HG02623 (cell line): Measurements from ENCODE around the gene NSG1.
"Not testable (repeated sequence)": the region's sequence is repeated elsewhere in the genome, so short reads cannot be mapped to it uniquely, and the experiment has no call there.

Source experiments
- ATAC-seq: cut with Tn5 transposase; IDR thresholded peaks from one replicate; pipeline ENCODE4 v1.9.1; 2021; ENCODE audit warnings: moderate library complexity; ENCODE audit not compliant: unreplicated experiment

The NSG1 gene

GRCh38 chr4:4386736-4387392, at the start of gene NSG1:
TSS of gene NSG1 (plus strand) at chr4:4387102. CDS start at chr4:4387630, 528 bp downstream.
- ATAC-seq = no peak

GRCh38 chr4:4338210-4339001, 48.5 kb upstream of the NSG1 start:
- no peak for ATAC-seq

DNA sequence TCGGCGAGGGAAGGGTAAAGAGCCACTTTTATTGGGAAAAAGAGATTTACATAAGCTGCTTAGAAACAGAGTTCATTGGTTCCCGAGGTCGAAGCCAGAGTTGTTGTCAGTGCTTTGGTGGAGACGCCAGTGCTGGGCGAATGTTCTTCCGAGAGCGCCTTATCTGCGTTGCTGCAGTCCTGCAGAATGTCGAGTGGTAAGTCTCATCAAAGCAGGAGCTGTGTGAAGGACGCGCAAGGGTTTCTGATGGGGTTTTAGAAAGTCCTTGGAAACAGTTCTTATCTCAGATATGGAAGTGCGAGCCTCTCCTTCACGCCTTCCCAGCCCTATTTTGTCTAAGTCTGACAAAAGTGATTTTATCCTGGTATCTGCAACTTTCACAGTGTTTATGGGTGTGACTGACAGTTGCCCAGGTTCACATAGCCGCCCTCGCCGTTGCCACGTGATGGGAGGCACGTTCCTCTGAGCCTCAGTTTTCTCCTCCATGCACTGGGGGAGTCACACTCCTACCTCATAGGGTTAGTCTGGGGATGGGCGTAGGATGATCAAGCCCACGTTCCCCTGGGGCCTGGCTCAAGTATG, 47.3 kb upstream of the NSG1 start:
- ATAC-seq = no peak

- ATAC-seq = no peak
Measured at GRCh38 chr4:4341861-4342650, 44.8 kb upstream of the NSG1 start.

DNA sequence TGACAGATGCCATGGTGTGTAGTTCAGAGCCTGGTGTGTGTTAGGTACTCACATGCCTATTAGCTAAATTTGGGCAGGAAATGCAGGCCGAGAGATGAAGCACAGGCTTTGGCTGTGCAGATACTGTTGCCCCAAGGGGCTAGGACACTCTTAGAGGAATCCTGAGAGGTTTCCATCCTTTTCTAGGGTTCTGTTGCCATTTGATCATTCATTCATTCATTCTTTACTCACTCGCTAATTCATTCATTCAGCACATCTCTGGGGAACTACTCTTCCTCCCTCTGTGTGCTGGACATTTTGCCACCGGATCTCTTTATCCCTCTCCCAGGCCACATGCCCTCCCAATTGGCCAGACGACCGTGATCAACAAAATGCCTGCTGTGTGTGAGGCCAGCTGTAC, 43.9 kb upstream of the NSG1 start:
- ATAC-seq = no peak

DNA sequence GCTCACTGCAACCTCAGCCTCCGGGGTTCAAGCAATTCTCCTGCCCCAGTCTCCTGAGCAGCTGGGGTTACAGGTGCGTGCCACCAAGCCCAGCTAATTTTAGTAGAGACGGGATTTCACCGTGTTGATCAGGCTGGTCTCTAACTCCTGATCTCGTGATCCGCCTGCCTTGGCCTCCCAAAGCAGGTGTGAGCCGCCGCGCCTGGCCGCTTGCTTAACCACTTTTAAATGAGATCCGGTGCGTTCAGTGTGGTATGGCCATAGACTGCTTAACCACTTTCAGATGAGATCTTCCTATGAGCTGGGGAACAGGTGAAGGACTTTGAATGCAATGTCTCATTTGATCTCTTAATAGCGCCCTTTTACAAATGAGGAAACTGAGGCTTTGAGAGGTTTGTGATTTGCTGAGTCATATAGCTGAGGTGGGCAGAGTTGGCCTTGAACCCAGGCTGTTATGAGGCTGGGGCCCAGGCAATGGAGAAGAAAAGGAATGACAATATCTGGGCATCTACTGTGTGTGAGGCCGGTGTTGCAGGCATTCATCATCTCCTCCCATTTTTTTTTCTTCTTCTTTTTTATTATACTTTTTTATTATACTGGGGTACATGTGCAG, 41.9 kb upstream of the NSG1 start:
- ATAC-seq = peak; percentile 90

GRCh38 chr4:4347585-4347984, 39.3 kb upstream of the NSG1 start:
- ATAC-seq = no peak

GRCh38 chr4:4348585-4348984, 38.3 kb upstream of the NSG1 start:
- ATAC-seq = not testable (repeated sequence)

GRCh38 chr4:4349867-4350266, 37.0 kb upstream of the NSG1 start:
- ATAC-seq = no peak

GRCh38 chr4:4350909-4351308, 36.0 kb upstream of the NSG1 start:
- ATAC-seq = no peak

GRCh38 chr4:4355302-4355701, 31.6 kb upstream of the NSG1 start:
- ATAC-seq = no peak

DNA sequence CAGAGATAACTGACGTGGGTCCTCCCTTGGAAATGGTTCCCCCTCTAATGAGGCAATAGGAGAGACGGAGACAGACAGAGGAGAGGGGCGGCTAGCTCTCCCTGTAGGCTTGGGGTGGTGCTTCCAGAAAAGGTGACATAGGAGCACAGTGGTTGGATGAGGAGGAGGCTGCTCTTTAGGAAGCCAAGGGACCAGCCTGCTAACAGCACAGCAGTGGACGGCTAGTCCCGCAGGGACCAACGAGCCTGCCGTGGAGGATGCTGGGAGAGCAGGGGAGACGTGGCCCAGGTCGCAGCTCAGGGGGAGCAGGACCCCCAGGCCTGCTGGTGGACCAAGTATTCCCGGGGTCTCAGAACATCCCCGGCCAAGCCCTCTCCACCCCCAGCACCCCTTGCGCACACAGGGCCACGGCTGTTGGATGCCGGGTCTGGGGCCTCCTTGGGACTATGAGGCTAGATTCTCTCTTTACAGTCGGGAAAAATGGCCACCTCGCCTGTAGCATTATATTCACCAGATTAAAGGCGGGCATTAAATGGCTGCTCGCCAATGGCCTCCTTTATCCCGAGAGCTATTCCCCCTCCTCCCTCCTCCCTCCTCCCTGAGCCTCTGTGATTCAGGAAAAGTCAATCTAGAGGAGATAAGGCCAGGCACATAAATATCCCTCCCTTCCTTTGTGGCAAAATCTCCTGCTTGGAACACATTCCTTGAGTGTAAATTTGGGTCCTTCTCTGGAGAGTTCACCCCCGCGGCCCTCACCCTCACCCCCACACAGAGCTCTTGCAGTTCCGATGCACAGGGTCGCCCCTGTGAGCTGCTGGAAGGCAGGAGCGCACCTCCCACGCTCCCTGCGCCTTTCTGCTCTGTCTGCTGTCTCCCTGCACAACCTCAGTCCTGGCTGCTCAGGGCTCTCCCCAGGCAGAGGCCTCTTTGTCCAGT, 30.5 kb upstream of the NSG1 start:
- ATAC-seq = no peak

- no peak for ATAC-seq
Measured at GRCh38 chr4:4358093-4358854, 28.6 kb upstream of the NSG1 start.

GRCh38 chr4:4361883-4362282, 25.0 kb upstream of the NSG1 start:
- ATAC-seq = no peak

GRCh38 chr4:4362991-4363697, 23.8 kb upstream of the NSG1 start:
- ATAC-seq = no peak

DNA sequence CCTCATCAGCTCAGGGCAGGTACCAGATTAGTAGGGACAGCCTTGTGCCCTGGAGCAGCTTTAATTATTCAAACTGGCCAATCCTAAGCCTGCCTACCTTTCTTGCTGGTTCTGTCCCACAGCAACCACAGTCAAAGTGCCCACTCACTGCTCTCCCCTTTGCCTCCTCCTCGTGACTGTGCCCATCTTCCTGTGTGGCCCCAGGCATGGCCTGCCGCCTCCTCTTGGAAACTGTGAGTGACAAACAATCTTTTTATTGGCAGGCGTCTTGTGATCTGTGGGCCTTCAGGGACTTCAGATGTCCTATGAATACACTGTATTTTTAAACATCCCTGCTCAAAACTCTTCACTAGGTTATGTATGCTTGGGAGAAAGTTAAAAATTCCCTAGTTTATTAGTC, 22.8 kb upstream of the NSG1 start:
- no peak for ATAC-seq

- no peak for ATAC-seq
Measured at GRCh38 chr4:4364486-4365208, 22.3 kb upstream of the NSG1 start.
